Measurements from ENCODE around the gene ID4.
"Not testable (repeated sequence)": the region's sequence is repeated elsewhere in the genome, so short reads cannot be mapped to it uniquely, and the experiment has no call there.

Gene ID4

DNA sequence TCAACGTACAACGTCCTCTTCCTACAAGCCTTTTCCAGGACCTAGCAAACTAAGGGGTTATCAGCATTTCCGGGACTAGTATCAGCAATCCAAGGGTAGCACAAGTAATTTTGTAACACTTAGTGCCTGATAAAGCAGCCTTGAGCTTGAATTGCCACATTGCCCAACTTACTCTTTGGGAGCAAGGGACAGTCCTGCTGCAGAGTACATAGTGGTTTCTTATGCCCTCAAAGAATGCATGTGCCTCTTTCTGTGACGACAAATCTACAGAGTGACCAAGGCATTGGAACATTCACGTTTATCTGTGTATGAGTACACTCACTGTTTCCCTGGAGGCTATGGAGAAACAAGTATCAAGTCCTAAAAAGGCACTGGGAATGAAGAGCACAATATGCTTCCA lies 3.2 kb upstream of the ID4 start:
- no peak for DNase-seq

DNA sequence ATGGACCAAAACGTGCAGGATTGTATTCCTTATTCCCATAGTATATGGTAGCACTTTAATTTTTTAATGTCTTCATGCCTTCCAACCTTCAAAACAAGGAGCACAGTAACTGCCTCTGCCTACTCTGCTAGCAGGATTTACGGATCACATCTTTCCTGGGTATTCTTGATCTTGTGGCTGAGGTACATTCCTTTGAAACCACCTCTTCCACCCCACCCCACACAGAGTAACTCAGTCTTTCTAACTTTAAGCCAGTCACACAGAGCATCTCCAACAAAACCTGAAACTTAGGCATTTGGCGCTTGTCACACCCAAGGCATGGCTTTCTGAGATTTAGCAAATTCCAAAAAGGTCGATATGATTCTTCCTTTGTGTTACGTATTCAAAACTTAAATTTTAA lies 2.3 kb upstream of the ID4 start:
- no peak for DNase-seq

DNA sequence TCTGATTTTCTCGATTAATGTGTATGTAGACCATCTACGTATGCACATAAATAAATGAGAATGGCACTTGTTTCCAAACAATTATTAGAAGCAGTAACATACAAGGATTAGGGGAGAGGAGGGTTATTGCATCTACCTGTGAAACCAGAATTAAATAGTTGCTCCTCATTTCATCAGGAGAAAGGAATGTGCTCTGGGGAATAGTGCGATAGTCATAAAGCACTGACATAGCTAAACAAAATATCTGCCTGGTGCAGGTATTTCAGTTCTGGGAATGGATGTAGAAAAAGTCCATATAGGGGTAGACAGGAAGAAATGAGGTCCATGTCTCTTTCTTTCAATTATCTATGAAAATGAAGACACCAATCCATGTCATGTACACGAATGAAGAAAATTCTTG lies 1.6 kb upstream of the ID4 start:
- DNase-seq, result no peak

DNA sequence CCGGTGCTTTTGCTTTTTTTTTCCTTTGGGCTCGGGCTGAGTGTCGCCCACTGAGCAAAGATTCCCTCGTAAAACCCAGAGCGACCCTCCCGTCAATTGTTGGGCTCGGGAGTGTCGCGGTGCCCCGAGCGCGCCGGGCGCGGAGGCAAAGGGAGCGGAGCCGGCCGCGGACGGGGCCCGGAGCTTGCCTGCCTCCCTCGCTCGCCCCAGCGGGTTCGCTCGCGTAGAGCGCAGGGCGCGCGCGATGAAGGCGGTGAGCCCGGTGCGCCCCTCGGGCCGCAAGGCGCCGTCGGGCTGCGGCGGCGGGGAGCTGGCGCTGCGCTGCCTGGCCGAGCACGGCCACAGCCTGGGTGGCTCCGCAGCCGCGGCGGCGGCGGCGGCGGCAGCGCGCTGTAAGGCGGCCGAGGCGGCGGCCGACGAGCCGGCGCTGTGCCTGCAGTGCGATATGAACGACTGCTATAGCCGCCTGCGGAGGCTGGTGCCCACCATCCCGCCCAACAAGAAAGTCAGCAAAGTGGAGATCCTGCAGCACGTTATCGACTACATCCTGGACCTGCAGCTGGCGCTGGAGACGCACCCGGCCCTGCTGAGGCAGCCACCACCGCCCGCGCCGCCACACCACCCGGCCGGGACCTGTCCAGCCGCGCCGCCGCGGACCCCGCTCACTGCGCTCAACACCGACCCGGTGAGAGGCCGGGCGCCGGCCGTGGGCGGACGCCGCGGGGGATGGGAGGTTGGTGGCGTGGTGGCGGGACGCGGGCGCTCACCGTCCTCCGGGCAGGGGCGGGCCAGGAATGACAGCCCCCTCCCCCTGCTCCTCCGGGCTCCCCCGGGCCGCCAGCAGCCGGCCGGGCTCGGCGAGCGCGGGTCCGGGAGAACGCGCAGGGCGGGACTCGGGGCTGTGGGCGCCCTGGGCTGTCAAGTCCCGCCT lies 606 bp downstream of the ID4 start:
- no peak for DNase-seq

DNA sequence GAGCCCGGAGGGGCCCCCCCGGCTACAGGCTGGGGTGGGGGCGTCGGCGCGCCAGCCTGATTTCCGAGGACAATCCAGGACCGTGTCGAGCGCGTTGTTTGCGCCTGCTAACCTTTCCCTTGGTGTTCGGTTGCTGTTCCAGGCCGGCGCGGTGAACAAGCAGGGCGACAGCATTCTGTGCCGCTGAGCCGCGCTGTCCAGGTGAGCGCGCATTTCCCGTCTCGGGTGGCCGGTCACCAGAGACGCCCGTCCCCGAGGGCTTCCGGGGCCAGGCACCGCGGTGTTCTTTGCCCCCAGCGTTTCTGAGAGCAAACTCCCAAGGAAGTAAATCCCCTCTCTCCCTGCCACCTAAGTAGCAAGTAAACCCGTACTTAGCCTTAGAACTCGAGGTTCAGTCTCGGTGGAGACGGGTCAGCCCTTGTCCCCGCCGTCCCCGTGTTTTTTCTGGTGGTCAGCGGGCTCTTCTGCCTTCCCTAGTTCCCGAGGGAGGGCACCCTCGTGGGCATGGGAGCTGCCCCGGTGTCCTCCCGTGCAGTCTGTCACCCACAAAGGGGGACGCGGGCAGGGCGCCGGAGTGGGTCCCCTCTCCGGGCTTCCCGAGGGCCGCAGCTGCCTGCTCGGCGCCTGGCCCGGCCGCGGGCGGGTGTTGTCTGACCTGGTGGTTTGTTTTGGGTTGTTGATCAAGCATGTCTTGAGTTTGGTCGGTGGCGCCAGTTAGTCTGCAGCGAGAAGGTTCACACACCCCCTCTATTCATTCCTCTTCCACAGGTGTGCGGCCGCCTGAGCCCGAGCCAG lies 1.5 kb downstream of the ID4 start:
- DNase-seq, result no peak

- DNase-seq, result no peak
Measured at GRCh38 chr6:19839237-19839546, 2.0 kb downstream of the ID4 start.

- no peak for DNase-seq
Measured at GRCh38 chr6:19839788-19840187, 2.6 kb downstream of the ID4 start.

DNA sequence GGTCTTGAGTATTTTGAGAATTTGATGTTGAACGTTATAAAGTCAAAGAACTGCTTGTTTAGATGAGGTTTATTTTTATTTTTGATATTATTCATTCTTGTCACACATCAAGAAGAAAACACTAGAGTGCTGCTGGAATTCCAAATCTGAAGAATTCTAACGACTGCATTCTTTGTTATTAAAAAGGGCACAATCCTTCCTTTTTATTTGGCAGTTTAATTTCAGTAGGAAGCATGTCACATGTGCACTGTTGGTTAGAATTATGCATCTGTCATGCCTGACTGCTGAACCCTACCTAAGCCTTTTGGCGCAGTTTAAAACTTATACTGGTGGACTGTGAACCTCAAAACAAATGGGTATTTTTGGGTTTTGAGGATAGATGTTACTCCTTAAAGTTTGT lies 4.0 kb downstream of the ID4 start:
- DNase-seq, result no peak

DNA sequence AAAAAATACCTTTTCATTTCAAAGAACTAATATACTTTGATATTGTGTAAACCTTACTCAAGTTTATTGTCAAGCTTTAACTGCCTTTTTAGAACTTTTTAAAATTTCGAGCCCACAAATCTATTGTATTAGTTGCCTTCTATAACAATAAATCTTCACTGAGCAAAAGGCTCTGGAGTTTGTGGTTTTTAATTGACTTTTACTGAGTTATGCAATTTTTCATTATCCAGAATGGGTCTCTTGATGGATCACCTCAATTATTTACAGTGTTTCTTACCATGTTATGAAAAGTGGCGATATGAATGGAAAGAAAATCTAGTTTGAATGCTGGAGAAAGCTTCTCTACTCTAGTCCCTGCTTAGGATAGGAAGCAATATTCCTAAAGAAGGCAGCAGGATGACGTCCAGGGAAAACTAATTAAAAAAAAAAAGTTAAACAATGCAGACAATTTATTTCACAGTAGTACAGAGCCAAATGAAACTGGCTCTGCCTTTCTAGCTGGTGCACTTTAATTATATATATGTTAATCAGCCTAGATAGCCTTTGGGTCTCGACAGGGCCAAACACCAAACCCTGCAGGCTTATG lies 5.0 kb downstream of the ID4 start:
- DNase-seq, result no peak

- DNase-seq, result no peak
Measured at GRCh38 chr6:19844689-19845088, 7.5 kb downstream of the ID4 start.

DNA sequence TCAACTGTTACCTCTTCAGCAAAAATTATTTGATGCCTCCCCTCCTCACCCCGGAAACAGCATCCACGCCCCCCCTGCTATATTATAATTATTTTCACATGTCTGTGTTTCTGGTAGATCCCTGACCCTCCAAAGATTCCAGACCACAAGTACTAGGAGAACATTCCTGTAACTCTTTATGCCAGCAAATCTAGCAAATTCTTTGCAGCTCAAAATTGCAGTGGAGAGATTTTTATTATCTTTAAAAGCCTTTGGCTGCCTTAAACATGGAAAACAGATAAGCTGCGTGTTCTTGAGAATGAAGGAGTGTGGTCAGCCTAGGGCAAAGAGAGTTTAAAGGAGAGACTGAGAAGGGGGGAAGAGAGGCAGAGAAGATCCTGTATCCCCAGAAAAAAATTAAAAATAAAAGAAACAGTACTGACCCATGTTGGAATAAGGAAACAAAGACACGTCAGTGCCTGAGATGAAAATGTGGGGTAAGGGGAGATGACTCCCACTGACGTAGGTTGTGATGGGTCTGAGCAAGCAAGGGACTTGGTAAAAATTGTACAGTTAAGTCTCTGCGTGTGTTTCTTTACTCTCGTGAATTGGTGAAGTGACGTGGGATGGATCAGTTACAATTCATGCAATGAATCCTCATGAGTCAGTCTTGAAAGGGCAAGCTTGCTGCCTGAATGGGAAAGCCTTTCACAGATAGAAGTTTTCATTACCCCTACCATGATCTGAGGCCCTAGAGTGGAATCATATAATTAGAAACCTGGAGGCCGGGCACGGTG lies 8.3 kb downstream of the ID4 start:
- no peak for DNase-seq

GRCh38 chr6:19848465-19849029 lies 11.4 kb downstream of the ID4 start:
- DNase-seq, result no peak

DNA sequence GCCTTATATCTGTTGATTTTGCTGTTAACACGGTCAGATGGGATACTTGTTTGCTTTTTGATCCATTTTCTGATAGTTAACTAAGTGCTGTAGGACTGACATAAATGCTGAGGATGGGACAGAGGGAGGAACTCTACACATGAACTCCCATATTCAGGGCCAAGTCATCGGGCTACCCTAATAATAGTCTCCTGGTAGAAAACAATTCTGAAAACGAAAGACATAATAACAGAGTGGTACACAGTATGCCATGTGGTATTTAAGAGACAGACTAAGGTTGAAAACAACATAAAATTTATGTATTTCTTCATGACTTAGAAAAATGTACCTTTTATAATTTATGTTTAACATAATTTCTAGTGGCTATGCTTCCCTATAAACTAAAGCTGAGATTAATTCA lies 12.0 kb downstream of the ID4 start:
- DNase-seq, result no peak

- DNase-seq, result no peak
Measured at GRCh38 chr6:19849755-19850154, 12.6 kb downstream of the ID4 start.

- no peak for DNase-seq
Measured at GRCh38 chr6:19851241-19852089, 14.3 kb downstream of the ID4 start.

- DNase-seq, result no peak
Measured at GRCh38 chr6:19852090-19852457, 14.9 kb downstream of the ID4 start.

GRCh38 chr6:19852927-19853326 lies 15.8 kb downstream of the ID4 start:
- no peak for DNase-seq

DNA sequence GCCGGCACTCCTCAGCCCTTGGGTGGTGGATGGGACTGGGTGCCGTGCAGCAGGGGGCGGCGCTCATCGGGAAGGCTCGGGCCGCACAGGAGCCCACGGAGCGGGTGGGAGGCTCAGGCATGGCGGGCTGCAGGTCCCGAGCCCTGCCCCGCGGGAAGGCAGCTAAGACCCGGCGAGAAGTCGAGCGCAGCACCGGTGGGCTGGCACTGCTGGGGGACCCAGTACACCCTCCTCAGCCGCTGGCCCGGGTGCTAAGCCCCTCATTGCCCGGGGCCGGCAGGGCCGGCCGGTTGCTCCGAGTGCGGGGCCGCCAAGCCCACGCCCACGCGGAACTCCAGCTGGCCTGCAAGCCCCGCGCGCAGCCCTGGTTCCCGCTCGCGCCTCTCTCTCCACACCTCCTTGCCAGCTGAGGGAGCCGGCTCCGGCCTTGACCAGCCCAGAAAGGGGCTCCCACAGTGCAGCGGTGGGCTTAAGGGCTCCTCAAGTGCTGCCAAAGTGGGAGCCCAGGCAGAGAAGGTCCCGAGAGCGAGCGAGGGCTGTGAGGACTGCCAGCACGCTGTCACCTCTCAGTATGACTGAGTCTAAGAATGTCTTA lies 17.3 kb downstream of the ID4 start:
- not testable (repeated sequence) for DNase-seq

- DNase-seq, result no peak
Measured at GRCh38 chr6:19855536-19855935, 18.4 kb downstream of the ID4 start.

- DNase-seq, result no peak
Measured at GRCh38 chr6:19857139-19857538, 20.0 kb downstream of the ID4 start.

- no peak for DNase-seq
Measured at GRCh38 chr6:19857703-19858102, 20.5 kb downstream of the ID4 start.
